HG03575 (cell line): ENCODE results near the gene KRTAP12-1.
"Not testable (repeated sequence)": the region's sequence is repeated elsewhere in the genome, so short reads cannot be mapped to it uniquely, and the experiment has no call there.

Experiments used
- ATAC-seq: cut with Tn5 transposase; IDR thresholded peaks from one replicate; pipeline ENCODE4 v1.9.1; 2021; ENCODE audit not compliant: unreplicated experiment, insufficient number of reproducible peaks, low FRiP score; ENCODE audit errors: extremely low read depth

KRTAP12-1 gene

GRCh38 chr21:44684077-44684476 is 2.1 kb upstream of the KRTAP12-1 start:
- no peak for ATAC-seq

GRCh38 chr21:44682580-44683151 is 703 bp upstream of the KRTAP12-1 start:
- no peak for ATAC-seq

GRCh38 chr21:44681152-44681551 is 811 bp downstream of the KRTAP12-1 start:
- no peak for ATAC-seq

GRCh38 chr21:44677881-44678280 is 4.1 kb downstream of the KRTAP12-1 start:
- no peak for ATAC-seq

GRCh38 chr21:44671911-44672310 is 10.1 kb downstream of the KRTAP12-1 start:
- ATAC-seq = no peak

GRCh38 chr21:44670642-44671432 is 11.1 kb downstream of the KRTAP12-1 start:
- ATAC-seq = no peak

GRCh38 chr21:44667612-44668011 is 14.4 kb downstream of the KRTAP12-1 start:
- no peak for ATAC-seq

GRCh38 chr21:44666401-44667320 is 15.3 kb downstream of the KRTAP12-1 start, which contains the start of gene KRTAP12-2:
TSS of gene KRTAP12-2 (minus strand) at chr21:44666927. CDS start at chr21:44666886, 41 bp downstream.
- ATAC-seq = no peak

- no peak for ATAC-seq
These were observed 17.3 kb downstream of the KRTAP12-1 start for GRCh38 chr21:44664691-44665090.

- ATAC-seq = not testable (repeated sequence)
These were observed 20.4 kb downstream of the KRTAP12-1 start for GRCh38 chr21:44661567-44661966.

GRCh38 chr21:44658913-44659595 is 22.9 kb downstream of the KRTAP12-1 start:
- ATAC-seq = no peak

- no peak for ATAC-seq
These were observed 23.4 kb downstream of the KRTAP12-1 start for GRCh38 chr21:44658541-44658910.

- ATAC-seq = no peak
These were observed 24.1 kb downstream of the KRTAP12-1 start, which contains the start of gene KRTAP12-3 for GRCh38 chr21:44657635-44658540. TSS of gene KRTAP12-3 (plus strand) at chr21:44657932. CDS start at chr21:44657980, 48 bp downstream.

GRCh38 chr21:44656868-44657267 is 25.1 kb downstream of the KRTAP12-1 start:
- no peak for ATAC-seq

- no peak for ATAC-seq
These were observed 27.3 kb downstream of the KRTAP12-1 start, which contains the start of gene KRTAP12-4 for GRCh38 chr21:44654576-44655175. TSS of gene KRTAP12-4 (minus strand) at chr21:44654659. CDS start at chr21:44654614, 45 bp downstream.

GRCh38 chr21:44653656-44654575 is 28.0 kb downstream of the KRTAP12-1 start:
- no peak for ATAC-seq
